ENCODE data around the gene GPR162.
"Not testable (repeated sequence)": the region's sequence is repeated elsewhere in the genome, so short reads cannot be mapped to it uniquely, and the experiment has no call there.

DNA sequence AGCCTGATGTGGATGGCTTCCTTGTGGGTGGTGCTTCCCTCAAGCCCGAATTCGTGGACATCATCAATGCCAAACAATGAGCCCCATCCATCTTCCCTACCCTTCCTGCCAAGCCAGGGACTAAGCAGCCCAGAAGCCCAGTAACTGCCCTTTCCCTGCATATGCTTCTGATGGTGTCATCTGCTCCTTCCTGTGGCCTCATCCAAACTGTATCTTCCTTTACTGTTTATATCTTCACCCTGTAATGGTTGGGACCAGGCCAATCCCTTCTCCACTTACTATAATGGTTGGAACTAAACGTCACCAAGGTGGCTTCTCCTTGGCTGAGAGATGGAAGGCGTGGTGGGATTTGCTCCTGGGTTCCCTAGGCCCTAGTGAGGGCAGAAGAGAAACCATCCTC is 48.7 kb downstream of the GPR162 start:
- TF ChIP-seq, protein P1, sequence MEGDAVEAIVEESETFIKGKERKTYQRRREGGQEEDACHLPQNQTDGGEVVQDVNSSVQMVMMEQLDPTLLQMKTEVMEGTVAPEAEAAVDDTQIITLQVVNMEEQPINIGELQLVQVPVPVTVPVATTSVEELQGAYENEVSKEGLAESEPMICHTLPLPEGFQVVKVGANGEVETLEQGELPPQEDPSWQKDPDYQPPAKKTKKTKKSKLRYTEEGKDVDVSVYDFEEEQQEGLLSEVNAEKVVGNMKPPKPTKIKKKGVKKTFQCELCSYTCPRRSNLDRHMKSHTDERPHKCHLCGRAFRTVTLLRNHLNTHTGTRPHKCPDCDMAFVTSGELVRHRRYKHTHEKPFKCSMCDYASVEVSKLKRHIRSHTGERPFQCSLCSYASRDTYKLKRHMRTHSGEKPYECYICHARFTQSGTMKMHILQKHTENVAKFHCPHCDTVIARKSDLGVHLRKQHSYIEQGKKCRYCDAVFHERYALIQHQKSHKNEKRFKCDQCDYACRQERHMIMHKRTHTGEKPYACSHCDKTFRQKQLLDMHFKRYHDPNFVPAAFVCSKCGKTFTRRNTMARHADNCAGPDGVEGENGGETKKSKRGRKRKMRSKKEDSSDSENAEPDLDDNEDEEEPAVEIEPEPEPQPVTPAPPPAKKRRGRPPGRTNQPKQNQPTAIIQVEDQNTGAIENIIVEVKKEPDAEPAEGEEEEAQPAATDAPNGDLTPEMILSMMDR (IDR thresholded peaks at IDR 0.05; ENCODE audit: low read depth, low read length, missing input control) = not testable (repeated sequence)
- not testable (repeated sequence) for TF ChIP-seq SP1 (IDR thresholded peaks at IDR 0.05); RXRA (IDR thresholded peaks at IDR 0.05); GABPA (IDR thresholded peaks at IDR 0.05 in 1 of 2, conservative IDR thresholded peaks at IDR 0.05 in 1 of 2); JUND (IDR thresholded peaks at IDR 0.05); NR2F2 (IDR thresholded peaks at IDR 0.05)
- TF ChIP-seq, protein P2, sequence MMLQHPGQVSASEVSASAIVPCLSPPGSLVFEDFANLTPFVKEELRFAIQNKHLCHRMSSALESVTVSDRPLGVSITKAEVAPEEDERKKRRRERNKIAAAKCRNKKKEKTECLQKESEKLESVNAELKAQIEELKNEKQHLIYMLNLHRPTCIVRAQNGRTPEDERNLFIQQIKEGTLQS (IDR thresholded peaks at IDR 0.05) = not testable (repeated sequence)
- TF ChIP-seq, protein P3, sequence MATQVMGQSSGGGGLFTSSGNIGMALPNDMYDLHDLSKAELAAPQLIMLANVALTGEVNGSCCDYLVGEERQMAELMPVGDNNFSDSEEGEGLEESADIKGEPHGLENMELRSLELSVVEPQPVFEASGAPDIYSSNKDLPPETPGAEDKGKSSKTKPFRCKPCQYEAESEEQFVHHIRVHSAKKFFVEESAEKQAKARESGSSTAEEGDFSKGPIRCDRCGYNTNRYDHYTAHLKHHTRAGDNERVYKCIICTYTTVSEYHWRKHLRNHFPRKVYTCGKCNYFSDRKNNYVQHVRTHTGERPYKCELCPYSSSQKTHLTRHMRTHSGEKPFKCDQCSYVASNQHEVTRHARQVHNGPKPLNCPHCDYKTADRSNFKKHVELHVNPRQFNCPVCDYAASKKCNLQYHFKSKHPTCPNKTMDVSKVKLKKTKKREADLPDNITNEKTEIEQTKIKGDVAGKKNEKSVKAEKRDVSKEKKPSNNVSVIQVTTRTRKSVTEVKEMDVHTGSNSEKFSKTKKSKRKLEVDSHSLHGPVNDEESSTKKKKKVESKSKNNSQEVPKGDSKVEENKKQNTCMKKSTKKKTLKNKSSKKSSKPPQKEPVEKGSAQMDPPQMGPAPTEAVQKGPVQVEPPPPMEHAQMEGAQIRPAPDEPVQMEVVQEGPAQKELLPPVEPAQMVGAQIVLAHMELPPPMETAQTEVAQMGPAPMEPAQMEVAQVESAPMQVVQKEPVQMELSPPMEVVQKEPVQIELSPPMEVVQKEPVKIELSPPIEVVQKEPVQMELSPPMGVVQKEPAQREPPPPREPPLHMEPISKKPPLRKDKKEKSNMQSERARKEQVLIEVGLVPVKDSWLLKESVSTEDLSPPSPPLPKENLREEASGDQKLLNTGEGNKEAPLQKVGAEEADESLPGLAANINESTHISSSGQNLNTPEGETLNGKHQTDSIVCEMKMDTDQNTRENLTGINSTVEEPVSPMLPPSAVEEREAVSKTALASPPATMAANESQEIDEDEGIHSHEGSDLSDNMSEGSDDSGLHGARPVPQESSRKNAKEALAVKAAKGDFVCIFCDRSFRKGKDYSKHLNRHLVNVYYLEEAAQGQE (IDR thresholded peaks at IDR 0.05) = not testable (repeated sequence)
- TF ChIP-seq, protein P4, sequence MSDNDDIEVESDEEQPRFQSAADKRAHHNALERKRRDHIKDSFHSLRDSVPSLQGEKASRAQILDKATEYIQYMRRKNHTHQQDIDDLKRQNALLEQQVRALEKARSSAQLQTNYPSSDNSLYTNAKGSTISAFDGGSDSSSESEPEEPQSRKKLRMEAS (IDR thresholded peaks at IDR 0.05) = not testable (repeated sequence)
